Neural crest cell (in vitro differentiated cells): ENCODE results near the gene CCDC66. TPM values are rescaled to one million over a fixed set of nuclear protein-coding genes. Genes with fewer than 3 reads are reported as not detected.
A peak's percentile ranks its signal among the peaks of the same experiment; 100 is the strongest.

Source experiments
- DNase-seq: peaks from one replicate; pipeline ENCODE4 v3.0.0; 2021; ENCODE audit warnings: low read depth, mixed read lengths, low spot score
- H3K27ac Mint-ChIP-seq: one replicate; pipeline ENCODE4 v1.8.0; 2021; ENCODE audit warnings: mild to moderate bottlenecking, mixed read lengths; ENCODE audit not compliant: unreplicated experiment
- H3K27me3 Mint-ChIP-seq: 2 replicates; pipeline ENCODE4 v1.8.0; 2021; ENCODE audit warnings: low read depth, mild to moderate bottlenecking, mixed read lengths
- H3K36me3 Mint-ChIP-seq: 2 replicates; pipeline ENCODE4 v1.8.0; 2021; ENCODE audit warnings: low read depth, mild to moderate bottlenecking, mixed read lengths
- H3K4me1 Mint-ChIP-seq: 2 replicates; pipeline ENCODE4 v1.8.0; 2021; ENCODE audit warnings: mixed read lengths
- H3K4me3 Mint-ChIP-seq: one replicate; pipeline ENCODE4 v1.8.0; 2021; ENCODE audit warnings: mild to moderate bottlenecking, mixed read lengths
- H3K9me3 Mint-ChIP-seq: 2 replicates; pipeline ENCODE4 v1.8.0; 2021; ENCODE audit warnings: mixed read lengths
- long read RNA-seq: library from polyadenylated mRNA; unstranded; transcript quantifications from one replicate; pipeline ENCODE4 v2.0.0, GENCODE V29; 2020
- total RNA-seq: library from RNA; stranded (reverse); gene quantifications from 2 replicates; pipeline ENCODE4 v1.2.1, GENCODE V29; 2021
- TF ChIP-seq, protein P1 (sequence below): fragments of 200-600 bp; sonication (generic); conservative IDR thresholded peaks from 2 replicates; pipeline ENCODE4 v1.5.0; 2021; ENCODE audit warnings: antibody characterized with exemption, mild to moderate bottlenecking

CCDC66 gene
- 30.0 and 30.9 TPM in 2 replicates for total RNA-seq
- long read RNA-seq, partial matches to known transcripts, result 6 of 23 reads
- long read RNA-seq, other reads (novel, unspliced or antisense), result 13 of 23 reads

GRCh38 chr3:56556908-56557830, at the start of gene CCDC66:
CCDC66 (plus strand) TSS chr3:56557175; CDS start chr3:56557243, 68 bp downstream.
- H3K4me3 Mint-ChIP-seq, result peak within 1 kb of the TSS; percentile 99
- H3K27ac Mint-ChIP-seq, result peak within 1 kb of the TSS; percentile 97
- peaks cover 5% of the 10 kb centered on the region for H3K36me3 Mint-ChIP-seq
- no peaks in the 10 kb centered on the region for H3K9me3 Mint-ChIP-seq
- TF ChIP-seq, protein P1, sequence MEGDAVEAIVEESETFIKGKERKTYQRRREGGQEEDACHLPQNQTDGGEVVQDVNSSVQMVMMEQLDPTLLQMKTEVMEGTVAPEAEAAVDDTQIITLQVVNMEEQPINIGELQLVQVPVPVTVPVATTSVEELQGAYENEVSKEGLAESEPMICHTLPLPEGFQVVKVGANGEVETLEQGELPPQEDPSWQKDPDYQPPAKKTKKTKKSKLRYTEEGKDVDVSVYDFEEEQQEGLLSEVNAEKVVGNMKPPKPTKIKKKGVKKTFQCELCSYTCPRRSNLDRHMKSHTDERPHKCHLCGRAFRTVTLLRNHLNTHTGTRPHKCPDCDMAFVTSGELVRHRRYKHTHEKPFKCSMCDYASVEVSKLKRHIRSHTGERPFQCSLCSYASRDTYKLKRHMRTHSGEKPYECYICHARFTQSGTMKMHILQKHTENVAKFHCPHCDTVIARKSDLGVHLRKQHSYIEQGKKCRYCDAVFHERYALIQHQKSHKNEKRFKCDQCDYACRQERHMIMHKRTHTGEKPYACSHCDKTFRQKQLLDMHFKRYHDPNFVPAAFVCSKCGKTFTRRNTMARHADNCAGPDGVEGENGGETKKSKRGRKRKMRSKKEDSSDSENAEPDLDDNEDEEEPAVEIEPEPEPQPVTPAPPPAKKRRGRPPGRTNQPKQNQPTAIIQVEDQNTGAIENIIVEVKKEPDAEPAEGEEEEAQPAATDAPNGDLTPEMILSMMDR, result peak; percentile 72
- peak; percentile 83 for DNase-seq
- H3K27me3 Mint-ChIP-seq, result peaks cover 27% of the 10 kb centered on the region
- peaks cover 23% of the 10 kb centered on the region for H3K4me1 Mint-ChIP-seq

GRCh38 chr3:56519641-56520040, 37.3 kb upstream of the CCDC66 start:
- no peak overlapping the region for H3K27ac Mint-ChIP-seq
- no peaks in the 10 kb centered on the region for H3K36me3 Mint-ChIP-seq
- H3K4me3 Mint-ChIP-seq, result no peak overlapping the region
- H3K4me1 Mint-ChIP-seq, result no peaks in the 10 kb centered on the region
- no peaks in the 10 kb centered on the region for H3K9me3 Mint-ChIP-seq
- DNase-seq, result no peak
- TF ChIP-seq, protein P1, result no peak
- peaks cover 49% of the 10 kb centered on the region for H3K27me3 Mint-ChIP-seq

- no peak overlapping the region for H3K27ac Mint-ChIP-seq
These were observed 34.6 kb upstream of the CCDC66 start for GRCh38 chr3:56522374-56522773.

DNA sequence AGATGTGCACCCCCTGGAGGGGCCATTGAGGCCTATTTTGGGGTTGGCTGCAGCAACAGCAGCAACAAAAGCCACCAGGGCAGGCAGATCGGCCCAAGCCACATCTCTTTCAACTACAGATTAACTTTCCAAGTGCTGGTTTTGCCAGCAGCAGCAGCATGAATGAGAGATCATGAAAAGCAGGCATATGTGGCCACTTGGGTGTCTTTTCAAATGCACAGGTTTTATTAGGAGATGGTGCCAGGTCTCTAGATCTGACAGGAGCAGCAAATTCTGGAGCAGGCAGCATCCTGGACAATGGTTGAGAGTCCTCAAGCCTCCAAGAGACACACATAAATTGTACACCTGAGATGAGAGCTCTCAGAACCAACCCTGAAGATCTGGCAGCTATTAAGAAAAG, 31.7 kb upstream of the CCDC66 start:
- Mint-ChIP-seq H3K27me3 (peaks cover 9% of the 10 kb centered on the region), H3K36me3 (no peaks in the 10 kb centered on the region), H3K9me3 (no peaks in the 10 kb centered on the region), H3K27ac (no peak overlapping the region), H3K4me1 (no peaks in the 10 kb centered on the region), H3K4me3 (no peak overlapping the region)
- DNase-seq, result no peak
- TF ChIP-seq, protein P1, result no peak

More at GRCh38 chr3:56522374-56522773, 34.6 kb upstream of the CCDC66 start:
- peaks cover 35% of the 10 kb centered on the region for H3K27me3 Mint-ChIP-seq
- H3K4me1 Mint-ChIP-seq, result no peaks in the 10 kb centered on the region
- H3K9me3 Mint-ChIP-seq, result no peaks in the 10 kb centered on the region
- no peak for DNase-seq
- TF ChIP-seq, protein P1, result no peak
- no peaks in the 10 kb centered on the region for H3K36me3 Mint-ChIP-seq
- H3K4me3 Mint-ChIP-seq, result no peak overlapping the region

DNA sequence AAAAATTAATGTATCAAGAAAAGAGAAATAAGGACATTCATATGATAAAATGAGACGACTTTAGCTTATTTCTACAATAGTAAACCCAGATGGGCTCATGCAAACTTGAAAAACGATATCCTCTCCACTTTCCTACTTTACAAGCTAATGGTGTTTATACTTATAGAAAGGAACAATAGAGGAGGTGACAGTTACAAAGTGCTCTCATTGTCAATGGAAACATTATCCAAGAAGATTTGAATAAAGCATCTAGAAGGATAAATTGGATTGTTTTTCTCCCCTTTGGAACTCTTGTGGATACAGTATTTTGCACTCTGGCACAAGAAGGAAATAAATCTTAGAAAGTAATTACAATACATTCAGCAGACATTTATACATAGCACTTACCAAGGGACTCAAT, 20.2 kb upstream of the CCDC66 start:
- H3K4me1 Mint-ChIP-seq, result no peaks in the 10 kb centered on the region

More for the DNA sequence above, 20.2 kb upstream of the CCDC66 start:
- no peak overlapping the region for H3K4me3 Mint-ChIP-seq
- no peak overlapping the region for H3K27ac Mint-ChIP-seq
- no peak for DNase-seq
- TF ChIP-seq, protein P1, result no peak
- no peaks in the 10 kb centered on the region for H3K36me3 Mint-ChIP-seq
- H3K9me3 Mint-ChIP-seq, result no peaks in the 10 kb centered on the region
- peaks cover 23% of the 10 kb centered on the region for H3K27me3 Mint-ChIP-seq
